Measurements from ENCODE around the gene PPARA.

DNA sequence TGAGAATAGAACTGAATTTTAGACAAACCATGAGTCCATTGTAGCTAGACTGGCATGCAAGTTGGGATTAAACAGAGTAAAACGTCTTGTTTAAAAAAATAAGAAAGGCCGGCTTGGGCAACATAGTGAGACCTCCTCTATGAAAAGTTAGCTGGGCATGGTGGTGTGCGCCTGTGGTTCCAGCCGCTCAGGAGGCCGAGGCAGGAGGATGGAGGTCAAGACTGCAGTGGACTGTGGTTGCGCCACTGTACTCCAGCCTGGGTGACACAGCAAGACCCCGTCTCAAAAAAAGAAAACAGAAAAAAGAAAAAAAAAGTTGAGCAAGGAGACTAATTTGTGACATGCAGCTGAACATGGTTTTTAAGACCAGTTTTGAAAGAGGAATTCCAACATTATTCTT is 76.3 kb downstream of the PPARA start:
- TF ChIP-seq, protein P1, sequence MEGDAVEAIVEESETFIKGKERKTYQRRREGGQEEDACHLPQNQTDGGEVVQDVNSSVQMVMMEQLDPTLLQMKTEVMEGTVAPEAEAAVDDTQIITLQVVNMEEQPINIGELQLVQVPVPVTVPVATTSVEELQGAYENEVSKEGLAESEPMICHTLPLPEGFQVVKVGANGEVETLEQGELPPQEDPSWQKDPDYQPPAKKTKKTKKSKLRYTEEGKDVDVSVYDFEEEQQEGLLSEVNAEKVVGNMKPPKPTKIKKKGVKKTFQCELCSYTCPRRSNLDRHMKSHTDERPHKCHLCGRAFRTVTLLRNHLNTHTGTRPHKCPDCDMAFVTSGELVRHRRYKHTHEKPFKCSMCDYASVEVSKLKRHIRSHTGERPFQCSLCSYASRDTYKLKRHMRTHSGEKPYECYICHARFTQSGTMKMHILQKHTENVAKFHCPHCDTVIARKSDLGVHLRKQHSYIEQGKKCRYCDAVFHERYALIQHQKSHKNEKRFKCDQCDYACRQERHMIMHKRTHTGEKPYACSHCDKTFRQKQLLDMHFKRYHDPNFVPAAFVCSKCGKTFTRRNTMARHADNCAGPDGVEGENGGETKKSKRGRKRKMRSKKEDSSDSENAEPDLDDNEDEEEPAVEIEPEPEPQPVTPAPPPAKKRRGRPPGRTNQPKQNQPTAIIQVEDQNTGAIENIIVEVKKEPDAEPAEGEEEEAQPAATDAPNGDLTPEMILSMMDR (conservative IDR thresholded peaks at IDR 0.05; ENCODE audit: low read length) = no peak
- no peak for TF ChIP-seq EZH2phosphoT487 (IDR thresholded peaks at IDR 0.05; ENCODE audit: borderline replicate concordance, low read depth, low read length)
